Astrocyte of the spinal cord (primary cell): ENCODE measurements around the gene MAFB.

Experiments used
- DNase-seq: peaks from one replicate; pipeline ENCODE4 v3.0.0; 2011; ENCODE audit warnings: low read depth, low spot score
- H3K4me3 ChIP-seq: 2 replicates; pipeline ENCODE4 v1.5.1; 2011; ENCODE audit warnings: low read depth, mild to moderate bottlenecking, low read length, moderate library complexity
- CTCF ChIP-seq: IDR thresholded peaks from 2 replicates; pipeline ENCODE4 v1.5.1; 2012; ENCODE audit warnings: low read depth, mild to moderate bottlenecking, low read length, inconsistent platforms
- in situ Hi-C: cut with HindIII; loops from 2 replicates; pipeline ENCODE4 v1.10.0; 2017; ENCODE audit warnings: low sequenced_read_pairs

Gene MAFB

GRCh38 chr20:40639676-40640355 lies 49.2 kb downstream of the MAFB start:
- in situ Hi-C loops, result no loop called here
- H3K4me3 ChIP-seq, result no peak overlapping the region
- TF ChIP-seq CTCF, result no peak
- no peak for DNase-seq

GRCh38 chr20:40639132-40639531 lies 49.9 kb downstream of the MAFB start:
- in situ Hi-C loops, result no loop called here
- no peak overlapping the region for H3K4me3 ChIP-seq
- DNase-seq, result no peak
- no peak for TF ChIP-seq CTCF

GRCh38 chr20:40638414-40638813 lies 50.6 kb downstream of the MAFB start:
- H3K4me3 ChIP-seq, result no peak overlapping the region
- in situ Hi-C loops, result no loop called here
- no peak for TF ChIP-seq CTCF
- no peak for DNase-seq

- H3K4me3 ChIP-seq, result no peak overlapping the region
- no peak for TF ChIP-seq CTCF
- in situ Hi-C loops, result no loop called here
- DNase-seq, result no peak
These were observed 51.9 kb downstream of the MAFB start for GRCh38 chr20:40637176-40637575.

GRCh38 chr20:40636486-40636885 lies 52.5 kb downstream of the MAFB start:
- no peak overlapping the region for H3K4me3 ChIP-seq
- no peak for TF ChIP-seq CTCF
- in situ Hi-C loops, result no loop called here
- no peak for DNase-seq

GRCh38 chr20:40635971-40636370 lies 53.1 kb downstream of the MAFB start:
- TF ChIP-seq CTCF, result no peak
- no peak for DNase-seq
- in situ Hi-C loops, result no loop called here

More at GRCh38 chr20:40635971-40636370, 53.1 kb downstream of the MAFB start:
- no peak overlapping the region for H3K4me3 ChIP-seq
